Lower leg skin (tissue), 3 donors: ENCODE results near the gene PLXDC1.

Experiments used
- POLR2A ChIP-seq, 2 donors: fragments of 450-650 bp; IDR thresholded peaks; one replicate each; pipeline ENCODE4 v1.6.1; 2016 to 2017; ENCODE audit warnings: antibody characterized with exemption in 2 of 2, mild to moderate bottlenecking in 1 of 2, moderate library complexity in 1 of 2
- TF ChIP-seq, protein P1 (sequence below), 3 donors: fragments of 450-650 bp; IDR thresholded peaks; one replicate each; pipeline ENCODE4 v1.5.1; 2016; ENCODE audit warnings: antibody characterized with exemption in 3 of 3, mild to moderate bottlenecking in 3 of 3, moderate library complexity in 2 of 3

DNA sequence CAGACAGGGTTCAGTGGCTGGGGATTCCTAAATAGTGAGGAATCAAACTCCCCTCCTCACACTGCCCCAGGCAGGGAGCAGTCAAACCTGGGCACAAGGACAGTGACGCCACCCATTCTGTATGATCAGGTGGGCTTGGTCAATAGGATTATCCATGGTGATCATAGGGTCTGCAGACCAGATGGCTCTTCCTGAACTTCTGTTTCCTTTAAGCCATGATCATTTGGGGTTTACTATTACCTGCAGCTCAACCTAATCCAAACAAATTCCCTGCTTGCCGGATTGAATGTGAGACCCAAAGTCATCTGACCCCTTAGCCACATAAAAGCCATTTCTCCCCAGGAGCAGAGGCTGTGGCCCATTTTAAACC lies 54.3 kb downstream of the PLXDC1 start:
- TF ChIP-seq, protein P1, sequence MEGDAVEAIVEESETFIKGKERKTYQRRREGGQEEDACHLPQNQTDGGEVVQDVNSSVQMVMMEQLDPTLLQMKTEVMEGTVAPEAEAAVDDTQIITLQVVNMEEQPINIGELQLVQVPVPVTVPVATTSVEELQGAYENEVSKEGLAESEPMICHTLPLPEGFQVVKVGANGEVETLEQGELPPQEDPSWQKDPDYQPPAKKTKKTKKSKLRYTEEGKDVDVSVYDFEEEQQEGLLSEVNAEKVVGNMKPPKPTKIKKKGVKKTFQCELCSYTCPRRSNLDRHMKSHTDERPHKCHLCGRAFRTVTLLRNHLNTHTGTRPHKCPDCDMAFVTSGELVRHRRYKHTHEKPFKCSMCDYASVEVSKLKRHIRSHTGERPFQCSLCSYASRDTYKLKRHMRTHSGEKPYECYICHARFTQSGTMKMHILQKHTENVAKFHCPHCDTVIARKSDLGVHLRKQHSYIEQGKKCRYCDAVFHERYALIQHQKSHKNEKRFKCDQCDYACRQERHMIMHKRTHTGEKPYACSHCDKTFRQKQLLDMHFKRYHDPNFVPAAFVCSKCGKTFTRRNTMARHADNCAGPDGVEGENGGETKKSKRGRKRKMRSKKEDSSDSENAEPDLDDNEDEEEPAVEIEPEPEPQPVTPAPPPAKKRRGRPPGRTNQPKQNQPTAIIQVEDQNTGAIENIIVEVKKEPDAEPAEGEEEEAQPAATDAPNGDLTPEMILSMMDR (IDR thresholded peaks at IDR 0.05) = no peak
- TF ChIP-seq POLR2A (IDR thresholded peaks at IDR 0.05) = no peak
